Activated CD8-positive, alpha-beta memory T cell treated with anti-CD3 and anti-CD28 coated beads, Interleukin-2, amount 50 U/mL, for 4 hours (primary cell): ENCODE results near the gene TNFSF15.

Experiments used
- DNase-seq: peaks from one replicate; pipeline ENCODE4 v3.0.0-alpha.2; 2020

The TNFSF15 gene

DNA sequence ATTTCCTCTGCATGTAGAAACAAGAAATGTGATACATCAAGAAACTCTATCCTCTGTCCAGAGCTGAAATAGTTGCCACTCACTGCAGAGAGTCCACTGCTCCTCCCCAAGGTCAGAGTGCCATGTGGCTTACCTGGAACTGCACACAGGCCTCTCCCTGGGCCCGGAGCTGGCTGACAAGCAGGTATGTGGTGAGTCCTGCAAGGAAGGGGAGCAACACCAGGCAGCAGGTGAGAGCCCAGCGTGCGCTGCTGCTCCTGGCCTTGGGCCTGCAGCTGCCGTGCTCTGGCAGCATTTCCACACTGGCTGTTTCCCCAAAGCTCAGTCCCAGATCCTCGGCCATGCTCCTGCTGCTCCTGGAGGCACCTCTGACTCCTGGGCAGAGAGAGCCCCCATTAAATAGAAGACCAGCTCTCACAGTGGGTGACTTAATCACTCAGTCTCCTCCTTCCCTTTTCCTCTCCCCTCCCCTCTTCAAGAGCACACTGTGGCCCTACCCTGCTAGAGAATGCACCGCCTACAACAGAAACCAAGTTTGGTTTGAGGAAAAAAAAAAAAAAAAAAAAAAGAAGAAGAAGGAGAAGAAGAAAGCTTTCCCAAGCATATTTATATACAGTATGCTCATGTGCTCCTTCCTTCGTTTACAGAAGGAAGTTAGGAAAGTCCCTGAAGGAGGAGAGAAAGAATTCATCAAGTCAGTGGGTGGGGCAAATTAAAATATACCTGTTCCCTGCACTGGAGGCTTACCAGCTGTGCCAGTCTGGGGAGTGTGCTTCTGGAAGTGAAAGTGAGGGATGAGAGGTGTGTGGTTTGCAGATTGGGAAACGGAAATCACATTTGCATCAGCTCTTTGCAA is at the start of gene TNFSF15:
TNFSF15 (minus strand) TSS at position 370 of the 856 bp plus-strand sequence; CDS start at position 343, 27 bp downstream.
- no peak for DNase-seq

- DNase-seq = no peak
Measured at GRCh38 chr9:114855488-114855887, 49.6 kb upstream of the TNFSF15 start.

- DNase-seq = no peak
Measured at GRCh38 chr9:114854736-114855355, 49.0 kb upstream of the TNFSF15 start.

DNA sequence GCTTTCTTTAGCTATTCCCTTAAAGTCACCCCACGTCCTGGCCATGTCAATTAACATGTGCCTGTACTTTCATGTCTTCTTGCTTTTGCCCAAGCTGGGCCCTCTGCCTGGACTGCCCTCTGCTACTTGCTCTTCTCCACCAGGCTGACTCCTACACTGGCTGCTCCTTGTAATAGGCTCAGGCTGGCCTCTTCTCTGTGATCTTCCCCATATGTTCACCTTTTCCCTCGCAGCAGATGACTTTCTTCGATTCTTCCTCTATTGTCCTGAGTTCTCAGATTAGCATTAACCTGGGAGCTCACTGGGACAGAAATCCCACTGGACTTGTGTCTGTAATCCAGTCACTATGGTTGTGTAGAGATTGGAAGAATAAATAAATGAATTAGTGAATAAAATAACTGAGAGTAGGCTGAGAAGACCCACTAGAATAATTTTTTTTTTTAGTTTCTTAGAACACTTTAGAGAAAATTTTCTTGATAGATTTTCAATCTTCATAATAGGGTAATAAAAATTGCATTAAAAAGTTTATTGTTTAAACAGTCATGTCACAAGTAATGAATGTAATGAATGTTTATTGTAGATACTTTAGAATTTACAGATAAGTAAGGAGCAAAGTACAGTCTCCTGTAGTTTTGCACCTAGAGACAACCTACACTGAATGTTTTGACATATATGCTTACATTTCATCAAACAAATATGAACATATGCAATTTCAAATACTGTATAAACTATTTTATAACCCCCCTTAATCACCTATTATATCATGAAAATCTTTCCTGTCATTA is 47.4 kb upstream of the TNFSF15 start:
- no peak for DNase-seq

DNA sequence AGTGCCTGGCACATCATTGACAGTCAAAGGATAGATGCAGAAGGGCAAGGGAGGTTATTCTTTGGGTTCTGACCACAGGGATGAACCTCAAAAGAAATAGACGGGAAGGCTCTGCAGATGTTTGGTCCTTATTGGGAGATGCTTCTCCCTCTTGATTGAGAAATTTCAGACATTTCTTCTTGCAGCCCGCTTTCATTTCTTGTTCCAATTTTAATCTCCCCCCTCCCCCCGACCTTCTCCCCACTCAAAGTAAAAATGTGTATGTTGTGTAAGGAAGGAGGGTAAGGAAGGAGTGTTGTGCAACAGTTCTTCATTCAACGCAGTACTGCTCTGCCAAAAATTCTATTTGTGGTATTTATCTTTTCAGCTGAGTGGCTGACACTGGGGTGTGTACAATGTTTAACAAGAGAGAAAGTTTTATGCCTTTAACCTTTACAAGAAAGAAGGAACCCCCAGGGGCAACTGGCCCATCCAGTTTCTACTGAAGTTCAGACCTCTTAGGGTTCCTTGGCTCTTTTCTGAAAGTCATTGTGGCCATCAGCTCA is 46.3 kb upstream of the TNFSF15 start:
- DNase-seq = no peak

DNA sequence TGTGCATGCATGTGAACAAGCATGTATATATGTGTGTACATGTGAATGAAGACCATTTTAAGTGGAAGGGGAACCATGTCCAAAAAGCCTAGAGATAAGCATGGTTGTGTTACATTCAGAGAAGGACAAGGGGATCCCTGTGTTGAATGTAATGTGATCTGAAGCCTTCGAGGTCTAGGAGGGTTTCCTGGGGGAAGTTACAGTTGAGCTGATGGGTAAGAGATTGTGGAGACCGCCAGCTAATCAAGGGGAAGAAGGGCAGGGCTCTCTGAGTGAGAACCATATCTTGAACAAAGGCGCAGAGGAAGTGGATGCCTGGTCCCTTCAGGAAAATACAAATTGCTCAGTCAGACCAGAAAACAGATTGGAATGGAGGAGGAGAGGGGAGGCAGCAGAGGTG is 45.5 kb upstream of the TNFSF15 start:
- no peak for DNase-seq

GRCh38 chr9:114850871-114851270 is 45.0 kb upstream of the TNFSF15 start:
- DNase-seq = no peak

DNA sequence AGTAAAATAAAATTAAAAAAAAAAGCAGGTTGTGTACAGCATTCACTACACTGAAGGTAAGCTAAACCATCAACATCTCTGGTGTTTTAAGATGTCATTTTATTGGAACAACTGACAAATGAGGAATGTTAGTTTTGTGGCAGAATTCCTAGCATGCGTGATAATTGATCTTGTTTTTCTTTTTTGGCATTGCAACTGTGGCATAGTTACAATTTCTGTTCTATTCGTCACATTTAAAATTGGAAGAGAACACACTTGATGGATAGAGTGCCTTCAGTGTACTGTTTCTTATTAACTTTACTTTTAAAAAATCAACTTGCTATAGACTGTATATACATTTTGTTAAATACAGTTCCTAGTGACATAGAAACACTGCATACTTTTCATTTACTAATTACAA is 43.6 kb upstream of the TNFSF15 start:
- no peak for DNase-seq

DNA sequence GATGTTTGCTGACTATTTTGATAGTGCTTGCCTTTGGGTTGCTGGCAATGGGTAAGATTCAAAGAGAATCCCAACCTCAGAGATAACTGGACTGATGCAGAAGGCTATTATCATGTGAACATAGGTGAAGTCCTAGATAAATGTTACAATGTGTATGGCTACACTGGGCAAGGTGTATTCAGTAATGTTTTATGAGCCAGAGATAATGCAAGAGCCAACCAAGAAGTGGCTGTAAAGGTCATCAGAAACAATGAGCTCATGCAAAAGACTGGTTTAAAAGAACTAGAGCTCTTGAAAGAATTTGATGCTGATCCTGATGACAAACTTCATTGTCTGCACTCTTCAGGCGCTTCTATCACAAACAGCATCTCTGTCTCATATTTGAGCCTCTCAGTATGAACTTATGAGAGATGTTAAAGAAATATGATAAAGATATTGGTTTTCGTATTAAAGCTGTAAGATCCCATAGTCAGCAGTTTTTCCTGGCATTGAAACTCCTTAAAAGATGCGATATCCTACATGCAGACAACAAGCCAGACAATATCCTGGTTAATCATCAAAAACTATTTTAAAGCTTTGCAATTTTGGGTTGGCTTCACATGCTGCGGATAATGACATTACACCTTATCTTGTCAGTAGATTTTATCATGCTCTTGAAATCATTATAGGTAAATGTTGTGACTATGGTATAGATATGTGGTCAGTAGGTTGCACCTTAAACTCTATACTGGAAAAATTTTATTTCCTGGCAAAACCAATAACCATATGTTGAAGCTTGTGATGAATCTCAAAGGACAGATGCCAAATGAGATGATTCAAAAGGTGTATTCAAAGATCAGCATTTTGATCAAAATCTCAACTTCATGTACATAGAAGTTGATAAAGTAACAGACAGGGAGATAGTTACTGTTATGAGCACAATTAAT is 41.9 kb upstream of the TNFSF15 start:
- no peak for DNase-seq

DNA sequence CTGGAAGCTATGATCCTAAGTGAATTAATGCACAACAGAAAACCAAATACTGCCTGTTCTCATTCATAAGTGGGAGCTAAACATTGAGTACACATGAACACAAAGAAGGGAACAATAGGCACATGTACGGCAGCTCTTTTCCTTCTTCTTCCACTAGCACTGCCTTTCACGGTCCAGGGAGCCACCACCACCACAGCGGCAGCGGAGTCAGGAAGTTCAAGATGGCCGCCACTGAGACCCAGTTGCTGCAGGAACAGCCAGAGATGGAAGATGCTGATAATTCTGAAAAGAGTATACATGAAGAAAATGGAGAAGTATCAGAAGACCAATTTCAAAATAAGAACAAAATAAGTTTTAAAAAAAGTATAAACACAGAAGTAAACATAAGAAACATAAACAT is 39.5 kb upstream of the TNFSF15 start:
- DNase-seq = no peak

- DNase-seq = no peak
Measured at GRCh38 chr9:114844766-114845165, 38.9 kb upstream of the TNFSF15 start.

GRCh38 chr9:114837923-114838322 is 32.1 kb upstream of the TNFSF15 start:
- DNase-seq = no peak

DNA sequence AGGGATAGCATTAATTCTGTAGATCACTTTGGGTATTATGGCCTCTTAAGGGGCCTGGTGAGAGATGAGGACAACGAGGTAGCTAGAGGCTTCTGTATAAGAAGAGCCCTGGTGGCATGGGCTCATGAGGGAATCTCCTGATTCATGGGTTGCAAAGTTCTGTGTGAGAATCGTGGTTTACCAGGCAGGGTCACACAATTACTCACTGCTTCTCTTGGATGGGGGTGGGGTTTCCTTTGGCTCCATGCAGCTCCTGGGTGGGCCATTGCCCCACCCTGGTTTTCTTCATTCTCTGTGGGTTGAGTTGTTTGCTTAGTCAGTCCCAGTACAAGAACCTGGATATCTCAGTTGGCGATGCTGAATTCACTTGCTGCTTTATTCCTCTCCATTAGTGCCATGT is 30.9 kb upstream of the TNFSF15 start:
- no peak for DNase-seq

GRCh38 chr9:114834386-114834785 is 28.5 kb upstream of the TNFSF15 start:
- no peak for DNase-seq

DNA sequence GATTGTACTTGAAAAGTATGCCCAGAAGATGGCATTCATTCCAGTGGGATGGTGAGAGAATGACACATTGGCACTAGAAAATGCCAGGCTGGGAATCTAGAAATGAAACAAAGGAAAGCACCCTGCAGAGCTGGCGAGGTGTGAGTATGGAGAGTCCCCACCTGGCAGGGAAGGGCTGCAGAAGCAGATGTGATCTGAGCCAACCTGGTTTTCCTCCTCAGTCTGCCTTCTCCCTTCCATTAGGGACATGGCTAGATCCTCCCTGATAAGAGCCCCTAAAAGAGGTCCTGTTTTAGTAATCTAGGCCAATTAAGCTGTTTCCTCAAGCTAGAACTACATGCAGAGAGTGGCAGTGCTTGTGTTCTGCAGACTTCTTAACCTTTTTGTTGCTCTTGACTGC is 24.7 kb upstream of the TNFSF15 start:
- DNase-seq = no peak

DNA sequence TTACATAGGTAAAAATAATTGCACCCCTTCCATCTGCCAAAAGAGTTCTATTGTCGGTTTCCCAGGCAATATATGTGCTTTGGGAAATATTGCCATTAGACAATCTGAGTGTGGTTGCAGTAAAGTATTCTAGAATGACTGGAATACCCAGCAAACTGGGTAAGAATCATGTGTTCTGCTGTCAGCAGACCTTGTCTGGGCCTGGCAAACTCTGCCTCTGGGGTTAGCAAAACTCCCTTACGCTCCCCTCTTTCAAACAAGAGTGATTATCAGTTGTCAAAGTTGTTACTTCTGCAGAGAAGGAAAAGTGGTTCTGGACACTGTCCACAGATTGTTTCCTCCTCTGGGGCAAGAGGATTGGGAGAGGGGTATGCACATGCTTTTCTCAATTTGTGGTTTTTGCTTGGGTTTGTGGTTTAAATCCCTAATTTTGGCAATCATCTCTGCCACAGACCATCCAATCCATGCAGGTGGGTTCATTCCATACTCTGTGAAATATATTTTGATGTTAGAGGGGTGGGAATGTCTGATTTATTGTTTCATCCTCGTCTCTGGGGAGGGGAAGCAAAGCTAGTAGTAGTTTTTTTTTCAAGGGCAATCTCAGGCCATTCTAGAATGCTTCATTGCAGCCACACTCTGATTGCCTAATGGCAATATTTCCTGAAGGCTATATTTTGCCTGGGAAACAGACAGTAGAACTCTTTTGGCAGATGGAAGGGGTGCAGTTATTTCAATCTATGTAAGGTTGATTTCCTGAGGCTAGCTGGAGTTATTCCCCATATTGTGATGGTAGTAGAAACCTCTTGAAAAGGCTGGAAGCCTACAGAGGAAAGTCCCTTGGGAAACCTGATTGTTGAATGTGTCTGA is 24.0 kb upstream of the TNFSF15 start:
- DNase-seq = no peak

DNA sequence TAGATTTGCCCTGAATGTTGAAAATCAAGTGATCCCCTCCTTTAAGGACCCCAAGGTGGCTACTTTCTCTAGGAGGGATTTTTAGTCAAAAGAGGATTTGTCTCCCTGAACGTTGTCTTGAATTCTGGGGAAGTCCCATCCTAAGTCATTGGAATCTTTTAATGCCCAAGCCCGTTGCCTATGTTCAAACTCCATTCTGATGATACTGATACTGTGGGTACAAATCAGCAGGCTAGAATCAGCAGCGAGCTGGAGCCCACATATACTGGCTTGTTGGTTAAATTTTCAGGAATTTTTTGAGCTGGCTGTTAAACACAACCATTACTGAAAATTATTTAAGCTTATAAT is 22.4 kb upstream of the TNFSF15 start:
- DNase-seq = no peak

GRCh38 chr9:114827641-114828302 is 21.9 kb upstream of the TNFSF15 start:
- no peak for DNase-seq

- DNase-seq = no peak
Measured at GRCh38 chr9:114826431-114826830, 20.6 kb upstream of the TNFSF15 start.

- DNase-seq = no peak
Measured at GRCh38 chr9:114825126-114825795, 19.4 kb upstream of the TNFSF15 start.
